ENCODE data around the gene SNAP91.
"Not testable (repeated sequence)": the region's sequence is repeated elsewhere in the genome, so short reads cannot be mapped to it uniquely, and the experiment has no call there.

Gene SNAP91

GRCh38 chr6:83707829-83708545 lies 914 bp downstream of the SNAP91 start:
- no peaks in the 10 kb centered on the region for H3K36me3 Mint-ChIP-seq (ENCODE audit: low read depth)
- H3K4me1 Mint-ChIP-seq (ENCODE audit: low read depth) = peaks cover 9% of the 10 kb centered on the region
- intact Hi-C loops (cut with micrococcal nuclease) = no loop called here
- H3K4me3 Mint-ChIP-seq = no peak overlapping the region
- H3K27me3 Mint-ChIP-seq = peaks cover 48% of the 10 kb centered on the region
- H3K9me3 Mint-ChIP-seq = peaks cover 16% of the 10 kb centered on the region
- no peak overlapping the region for H3K27ac Mint-ChIP-seq

- H3K36me3 Mint-ChIP-seq (ENCODE audit: low read depth) = no peaks in the 10 kb centered on the region
- H3K27me3 Mint-ChIP-seq = peaks cover 25% of the 10 kb centered on the region
- H3K27ac Mint-ChIP-seq = no peak overlapping the region
- no peak overlapping the region for H3K4me3 Mint-ChIP-seq
- no peaks in the 10 kb centered on the region for H3K4me1 Mint-ChIP-seq (ENCODE audit: low read depth)
- intact Hi-C loops (cut with micrococcal nuclease) = no loop called here
- no peaks in the 10 kb centered on the region for H3K9me3 Mint-ChIP-seq
These were observed 6.2 kb downstream of the SNAP91 start for GRCh38 chr6:83702749-83703148.

GRCh38 chr6:83702077-83702476 lies 6.8 kb downstream of the SNAP91 start:
- Mint-ChIP-seq H3K4me1 (ENCODE audit: low read depth) (no peaks in the 10 kb centered on the region), H3K27ac (no peak overlapping the region), H3K4me3 (no peak overlapping the region), H3K9me3 (no peaks in the 10 kb centered on the region), H3K27me3 (peaks cover 18% of the 10 kb centered on the region), H3K36me3 (ENCODE audit: low read depth) (no peaks in the 10 kb centered on the region)
- intact Hi-C loops (cut with micrococcal nuclease) = no loop called here

- Mint-ChIP-seq H3K36me3 (ENCODE audit: low read depth) (no peaks in the 10 kb centered on the region), H3K27ac (no peak overlapping the region)
These were observed 12.2 kb downstream of the SNAP91 start for GRCh38 chr6:83696674-83697073.

DNA sequence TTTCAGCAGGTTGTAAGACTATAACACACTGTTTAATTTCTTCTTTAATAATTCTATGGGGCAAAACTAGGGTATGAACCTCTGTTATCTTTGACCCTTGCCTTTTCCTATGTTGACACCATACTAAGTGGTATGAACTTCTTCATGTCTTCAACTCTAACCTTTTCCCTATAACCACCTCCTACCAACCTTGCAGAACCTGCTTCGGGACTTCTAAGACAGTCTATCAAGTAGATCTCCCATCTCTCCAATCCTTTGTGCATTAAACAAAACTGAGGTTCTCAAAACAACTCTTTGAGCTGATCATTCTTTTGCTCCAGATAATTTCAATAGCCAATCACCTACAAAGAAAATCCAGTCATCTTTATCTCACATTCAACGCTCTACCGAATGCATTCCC lies 23.4 kb downstream of the SNAP91 start:
- intact Hi-C loops (cut with micrococcal nuclease) = no loop called here
- H3K9me3 Mint-ChIP-seq = peaks cover 11% of the 10 kb centered on the region
- no peak overlapping the region for H3K4me3 Mint-ChIP-seq
- H3K4me1 Mint-ChIP-seq (ENCODE audit: low read depth) = no peaks in the 10 kb centered on the region
- H3K27me3 Mint-ChIP-seq = no peaks in the 10 kb centered on the region
- no peak overlapping the region for H3K27ac Mint-ChIP-seq
- no peaks in the 10 kb centered on the region for H3K36me3 Mint-ChIP-seq (ENCODE audit: low read depth)

More at GRCh38 chr6:83696674-83697073, 12.2 kb downstream of the SNAP91 start:
- Mint-ChIP-seq H3K9me3 (no peaks in the 10 kb centered on the region), H3K4me1 (ENCODE audit: low read depth) (no peaks in the 10 kb centered on the region), H3K4me3 (no peak overlapping the region), H3K27me3 (no peaks in the 10 kb centered on the region)
- intact Hi-C loops (cut with micrococcal nuclease) = no loop called here

DNA sequence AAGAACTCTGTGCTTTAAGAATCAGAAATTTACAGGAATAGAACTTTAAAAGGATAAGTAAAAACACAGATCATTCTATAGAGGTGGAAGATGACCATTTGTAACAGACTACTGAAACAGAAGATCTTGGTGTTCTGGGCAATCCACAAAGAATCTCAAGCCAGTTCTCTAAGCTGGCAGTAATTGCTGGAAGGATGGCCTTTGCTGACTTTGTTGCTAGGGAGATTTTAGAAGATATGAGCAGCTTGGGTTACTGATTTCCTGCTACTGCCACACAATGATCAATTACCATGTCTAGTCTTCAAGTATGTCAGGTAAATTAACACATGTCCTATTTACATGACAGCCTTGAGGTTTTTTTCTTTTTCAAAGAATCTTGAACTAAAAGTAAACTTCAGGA lies 31.1 kb downstream of the SNAP91 start:
- H3K4me3 Mint-ChIP-seq = no peak overlapping the region
- no peaks in the 10 kb centered on the region for H3K4me1 Mint-ChIP-seq (ENCODE audit: low read depth)
- H3K36me3 Mint-ChIP-seq (ENCODE audit: low read depth) = no peaks in the 10 kb centered on the region
- no peaks in the 10 kb centered on the region for H3K27me3 Mint-ChIP-seq
- no peak overlapping the region for H3K27ac Mint-ChIP-seq
- H3K9me3 Mint-ChIP-seq = peaks cover 6% of the 10 kb centered on the region
- intact Hi-C loops (cut with micrococcal nuclease) = no loop called here

DNA sequence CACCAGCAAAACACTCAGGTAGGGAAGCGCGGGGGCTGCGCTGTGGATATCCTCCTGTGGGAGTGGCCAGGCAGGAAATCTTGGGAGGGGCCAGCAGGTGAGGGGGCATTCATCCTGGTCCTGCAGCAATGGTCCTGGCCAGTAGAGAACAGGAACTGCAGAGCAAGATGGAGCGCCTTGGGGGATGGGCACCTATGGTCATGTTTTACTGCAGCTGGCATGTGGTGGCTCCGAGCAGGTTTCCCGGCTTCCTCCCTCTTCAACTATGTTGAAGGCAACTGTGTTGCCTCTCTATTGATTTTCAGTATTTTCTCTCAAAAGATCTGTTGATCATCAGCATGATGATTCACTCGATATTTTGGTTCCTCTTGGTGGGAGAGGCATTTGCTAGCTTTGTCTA lies 70.9 kb downstream of the SNAP91 start:
- Mint-ChIP-seq H3K36me3 (ENCODE audit: low read depth) (no peaks in the 10 kb centered on the region), H3K27me3 (no peaks in the 10 kb centered on the region), H3K4me3 (no peak overlapping the region), H3K4me1 (ENCODE audit: low read depth) (peaks cover 9% of the 10 kb centered on the region), H3K27ac (no peak overlapping the region), H3K9me3 (no peaks in the 10 kb centered on the region)
- intact Hi-C loops (cut with micrococcal nuclease) = no loop called here

DNA sequence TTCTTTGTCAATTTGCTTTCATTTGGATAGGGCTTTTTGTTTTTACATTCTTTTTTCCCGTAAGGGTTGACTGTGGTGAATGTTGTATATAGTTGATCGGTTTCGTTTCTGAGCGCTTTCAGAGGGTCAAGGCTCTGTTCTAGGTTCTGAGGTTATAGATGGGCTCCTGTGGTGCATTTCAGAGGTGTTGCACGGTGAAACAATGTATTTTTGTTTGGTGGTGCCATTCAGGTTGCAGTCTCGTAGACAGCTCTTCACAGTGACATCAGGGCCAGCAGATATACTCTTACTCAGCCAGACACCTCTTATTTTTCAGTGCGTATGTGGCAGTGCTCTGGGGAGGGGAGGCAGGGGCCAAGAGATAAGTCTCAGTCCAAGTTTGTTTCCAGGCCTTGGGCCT lies 72.1 kb downstream of the SNAP91 start:
- no peak overlapping the region for H3K4me3 Mint-ChIP-seq
- peaks cover 9% of the 10 kb centered on the region for H3K4me1 Mint-ChIP-seq (ENCODE audit: low read depth)
- no peaks in the 10 kb centered on the region for H3K9me3 Mint-ChIP-seq
- H3K27me3 Mint-ChIP-seq = no peaks in the 10 kb centered on the region
- intact Hi-C loops (cut with micrococcal nuclease) = no loop called here
- no peaks in the 10 kb centered on the region for H3K36me3 Mint-ChIP-seq (ENCODE audit: low read depth)
- H3K27ac Mint-ChIP-seq = no peak overlapping the region

DNA sequence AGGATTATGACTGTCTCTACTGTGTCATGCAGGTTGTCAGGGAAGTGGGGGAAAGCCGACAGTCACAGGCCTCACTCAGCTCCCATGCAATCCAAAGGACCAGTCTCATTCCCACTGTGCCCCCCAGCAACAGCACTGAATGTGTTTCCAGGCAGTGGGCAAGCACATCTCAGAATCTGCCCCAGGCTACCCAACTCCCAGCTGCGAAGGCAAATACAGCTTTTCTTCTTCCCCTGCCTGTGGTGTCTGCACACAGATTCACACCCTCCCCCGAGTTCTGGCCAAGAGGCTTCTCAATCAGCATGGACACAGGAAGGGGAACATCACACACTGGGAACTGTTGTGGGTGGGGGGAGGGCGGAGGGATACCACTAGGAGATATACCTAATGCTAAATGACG lies 75.3 kb downstream of the SNAP91 start:
- Mint-ChIP-seq H3K4me1 (ENCODE audit: low read depth) (peaks cover 9% of the 10 kb centered on the region), H3K4me3 (no peak overlapping the region), H3K9me3 (no peaks in the 10 kb centered on the region), H3K27ac (no peak overlapping the region), H3K36me3 (ENCODE audit: low read depth) (no peaks in the 10 kb centered on the region), H3K27me3 (no peaks in the 10 kb centered on the region)
- intact Hi-C loops (cut with micrococcal nuclease) = no loop called here

GRCh38 chr6:83633149-83633548 lies 75.8 kb downstream of the SNAP91 start:
- no peaks in the 10 kb centered on the region for H3K27me3 Mint-ChIP-seq
- H3K27ac Mint-ChIP-seq = no peak overlapping the region
- H3K4me1 Mint-ChIP-seq (ENCODE audit: low read depth) = peaks cover 9% of the 10 kb centered on the region
- no peaks in the 10 kb centered on the region for H3K36me3 Mint-ChIP-seq (ENCODE audit: low read depth)
- intact Hi-C loops (cut with micrococcal nuclease) = no loop called here
- no peak overlapping the region for H3K4me3 Mint-ChIP-seq
- H3K9me3 Mint-ChIP-seq = no peaks in the 10 kb centered on the region

DNA sequence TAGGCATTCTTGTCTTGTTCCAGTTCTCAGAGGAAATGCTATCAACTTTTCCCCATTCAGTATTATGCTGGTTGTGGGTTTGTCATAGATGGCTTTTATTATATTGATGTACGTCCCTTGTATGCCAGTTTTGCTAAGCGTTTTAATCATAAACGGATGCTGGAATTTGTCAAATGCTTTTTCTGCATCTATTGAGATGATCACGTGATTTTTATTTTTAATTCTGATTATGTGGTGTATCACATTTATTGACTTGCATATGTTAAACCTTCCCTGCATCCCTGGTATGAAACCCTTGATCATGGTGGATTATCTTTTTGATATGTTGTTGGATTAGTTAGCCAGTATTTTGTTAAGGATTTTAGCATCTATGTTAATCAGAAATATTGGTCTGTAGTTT lies 79.0 kb downstream of the SNAP91 start:
- intact Hi-C loops (cut with micrococcal nuclease) = not testable (repeated sequence)

DNA sequence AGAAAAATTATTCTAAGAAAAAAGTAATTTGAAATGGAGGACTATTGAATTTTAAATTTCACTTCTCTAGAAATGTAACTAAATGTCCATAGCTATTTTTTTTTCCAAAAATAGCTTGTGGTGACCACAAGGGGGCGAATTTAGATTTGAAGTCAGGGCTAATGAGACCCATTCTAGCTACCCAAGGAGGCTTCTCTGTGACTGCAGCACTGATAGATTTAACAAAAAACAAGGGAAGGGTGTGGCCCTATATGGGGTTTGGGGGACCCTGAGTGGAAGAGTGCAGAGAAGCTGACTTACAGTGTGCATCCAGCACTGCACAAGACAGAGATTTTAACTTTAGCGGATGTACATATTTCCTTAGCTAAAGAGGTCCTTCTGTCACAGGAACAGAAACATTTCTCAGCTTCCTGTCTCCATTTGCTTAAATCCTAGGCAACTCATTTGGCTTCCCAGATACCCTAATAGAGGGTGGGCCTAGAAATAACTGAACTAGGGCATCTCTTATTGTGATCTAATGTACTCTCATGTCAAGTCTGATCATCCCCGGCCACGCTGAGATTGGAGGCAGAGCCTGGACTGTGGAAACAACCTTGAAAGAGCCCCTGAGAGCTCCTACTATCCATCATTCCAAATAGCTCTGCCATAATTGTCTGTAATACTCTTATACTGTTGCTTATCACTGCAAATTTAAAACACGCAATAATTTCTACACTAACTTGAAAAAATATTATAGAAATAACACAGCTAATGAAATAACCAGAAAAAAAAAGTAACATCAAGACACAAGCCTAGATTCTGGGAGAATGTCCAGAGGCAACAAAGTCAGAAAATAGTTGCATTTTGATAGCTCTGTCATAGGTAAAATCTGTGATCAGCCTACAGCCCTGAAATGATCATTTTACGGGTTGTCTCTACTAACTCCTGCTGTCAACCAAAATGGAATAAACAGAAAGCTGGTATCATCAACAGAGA lies 93.6 kb downstream of the SNAP91 start:
- intact Hi-C loops (cut with micrococcal nuclease) = loop anchor here (1.0 to 10.0 kb wide), 2 partner anchors 239 to 606 kb away; partner anchors contain the start of genes CYB5R4 and RIPPLY2
- H3K27me3 Mint-ChIP-seq = peaks cover 1% of the 10 kb centered on the region
- no peak overlapping the region for H3K27ac Mint-ChIP-seq
- H3K36me3 Mint-ChIP-seq (ENCODE audit: low read depth) = no peaks in the 10 kb centered on the region
- H3K4me1 Mint-ChIP-seq (ENCODE audit: low read depth) = no peaks in the 10 kb centered on the region
- no peaks in the 10 kb centered on the region for H3K9me3 Mint-ChIP-seq
- no peak overlapping the region for H3K4me3 Mint-ChIP-seq

More for the DNA sequence above, 79.0 kb downstream of the SNAP91 start:
- not testable (repeated sequence) for H3K4me1 Mint-ChIP-seq (ENCODE audit: low read depth); H3K27me3 Mint-ChIP-seq; H3K27ac Mint-ChIP-seq; H3K9me3 Mint-ChIP-seq; H3K4me3 Mint-ChIP-seq; H3K36me3 Mint-ChIP-seq (ENCODE audit: low read depth)

DNA sequence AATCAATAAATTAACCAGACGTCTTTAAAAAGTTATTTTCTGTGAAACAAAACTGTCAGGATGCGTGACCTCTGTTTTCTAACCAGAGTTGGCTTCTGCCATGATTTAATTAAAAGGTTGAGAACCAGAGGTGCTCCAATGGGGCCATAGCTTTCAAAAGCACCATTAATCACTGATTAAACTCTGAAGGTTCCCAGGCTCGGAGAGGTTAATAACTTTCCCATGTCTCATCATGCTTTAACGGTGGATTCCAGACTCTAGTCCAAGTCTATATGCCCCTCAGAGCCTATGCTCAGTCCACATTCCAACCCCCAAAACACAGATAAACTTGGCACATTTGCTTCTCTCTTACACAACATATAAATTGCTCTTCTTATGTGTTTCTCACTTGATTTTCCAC lies 95.5 kb downstream of the SNAP91 start:
- no peaks in the 10 kb centered on the region for H3K9me3 Mint-ChIP-seq
- no peak overlapping the region for H3K27ac Mint-ChIP-seq
- intact Hi-C loops (cut with micrococcal nuclease) = loop anchor here (10.0 kb wide), 1 partner anchor 241 kb away; the partner anchor contains the start of genes CYB5R4 and RIPPLY2
- no peak overlapping the region for H3K4me3 Mint-ChIP-seq
- no peaks in the 10 kb centered on the region for H3K27me3 Mint-ChIP-seq
- no peaks in the 10 kb centered on the region for H3K4me1 Mint-ChIP-seq (ENCODE audit: low read depth)
- no peaks in the 10 kb centered on the region for H3K36me3 Mint-ChIP-seq (ENCODE audit: low read depth)

GRCh38 chr6:83609248-83609647 lies 99.7 kb downstream of the SNAP91 start:
- no peak overlapping the region for H3K27ac Mint-ChIP-seq
- intact Hi-C loops (cut with micrococcal nuclease) = no loop called here
- H3K9me3 Mint-ChIP-seq = no peaks in the 10 kb centered on the region
- no peak overlapping the region for H3K4me3 Mint-ChIP-seq
- no peaks in the 10 kb centered on the region for H3K4me1 Mint-ChIP-seq (ENCODE audit: low read depth)
- H3K27me3 Mint-ChIP-seq = no peaks in the 10 kb centered on the region
- no peaks in the 10 kb centered on the region for H3K36me3 Mint-ChIP-seq (ENCODE audit: low read depth)
